Aorta (tissue), 5 donors: ENCODE results near the gene RINL. TPM values are rescaled to one million over a fixed set of nuclear protein-coding genes. Genes with fewer than 3 reads are reported as not detected.
A peak's percentile ranks its signal among the peaks of the same experiment; 100 is the strongest.

Source experiments
- ATAC-seq: fragments of 200-7000 bp; cut with Tn5 transposase; one replicate; pipeline ENCODE4 v1.9.1; 2022; ENCODE audit warnings: moderate library complexity; ENCODE audit not compliant: low FRiP score
- DNase-seq, 2 donors: peaks; one replicate each; pipeline ENCODE4 v3.0.0-alpha.2; 2020
- H3K27ac ChIP-seq, 2 donors: one replicate each; pipeline ENCODE4 v1.5.1; 2013; ENCODE audit warnings: low read length in 2 of 2, mild to moderate bottlenecking in 2 of 2, moderate library complexity in 2 of 2, control low read depth in 1 of 2, inconsistent platforms in 1 of 2, low read depth in 1 of 2
- H3K27me3 ChIP-seq, 2 donors: one replicate each; pipeline ENCODE4 v1.6.1; 2013; ENCODE audit warnings: control low read depth in 1 of 2, low read length in 1 of 2, mild to moderate bottlenecking in 1 of 2, moderate library complexity in 1 of 2; ENCODE audit not compliant: insufficient read depth in 2 of 2, control insufficient read depth in 1 of 2
- H3K36me3 ChIP-seq, 2 donors: one replicate each; pipeline ENCODE4 v1.6.1; 2013; ENCODE audit warnings: control low read depth in 1 of 2, low read length in 1 of 2, mild to moderate bottlenecking in 1 of 2; ENCODE audit not compliant: insufficient read depth in 2 of 2, control insufficient read depth in 1 of 2
- H3K4me1 ChIP-seq, 2 donors: one replicate each; pipeline ENCODE4 v1.6.1; 2013; ENCODE audit warnings: low read length in 2 of 2, control low read depth in 1 of 2, mild to moderate bottlenecking in 1 of 2, moderate library complexity in 1 of 2; ENCODE audit not compliant: insufficient read depth in 2 of 2, control insufficient read depth in 1 of 2
- H3K4me3 ChIP-seq, 2 donors: one replicate each; pipeline ENCODE4 v1.5.1; 2013; ENCODE audit warnings: low read length in 2 of 2, control low read depth in 1 of 2, mild to moderate bottlenecking in 1 of 2
- H3K9me3 ChIP-seq: one replicate; pipeline ENCODE4 v1.6.1; 2013; ENCODE audit warnings: mild to moderate bottlenecking, low read length; ENCODE audit not compliant: control insufficient read depth
- WGBS, 2 donors: extraction: QIAGEN DNeasy Blood & Tissue Kit; methylation state at CpG; one replicate each; pipeline ENCODE4 v1.1.7; 2013; 5-methylcytosine and 5-hydroxymethylcytosine counted together
- intact Hi-C, 2 donors: fragments of 100-400 bp; cut with DNase I; formaldehyde crosslinking; loops; one replicate each; pipeline versions ENCODE4 v1.14.2 to v1.15.0; 2022
- long read RNA-seq, 2 donors: library from polyadenylated mRNA; unstranded; transcript quantifications; one replicate each; pipeline ENCODE4 v2.0.0, GENCODE V29; 2020 to 2021
- polyA plus RNA-seq, 2 donors: library from polyadenylated mRNA; stranded (reverse); fragments of 200-250 nt; gene quantifications; one replicate each; pipeline ENCODE4 v1.2.3, GENCODE V29; 2013
- total RNA-seq, 2 donors: library from RNA; stranded (reverse); fragmentation: NEBNext Ultra II Directional; extraction: Animal tissue kit (Norgen Biotek cat#: 25700); gene quantifications; one replicate each; pipeline ENCODE4 v1.2.1, GENCODE V29; 2021
- donor health status: healthy with polysubstance abuse.
- donor health status: Bipolar disorder and iron deficiency.
- donor health status: DM: no; HTN: no; CAD: no.
- donor health status: DM: no; HTN: no; CAD: no.
- donor health status: DM: yes; HTN: yes; CAD: no.

RINL gene
- 1 to 10 TPM; 3.3 to 5.7 TPM for total RNA-seq
- polyA plus RNA-seq = 1 to 10 TPM; 1.8 to 5.4 TPM
- long read RNA-seq, donor 1, partial matches to known transcripts = 3 of 5 reads
- long read RNA-seq, donor 1, other reads (novel, unspliced or antisense) = 0 of 5 reads
- long read RNA-seq, donor 2, partial matches to known transcripts = 2 of 3 reads
- long read RNA-seq, donor 2, other reads (novel, unspliced or antisense) = 1 of 3 reads

GRCh38 chr19:38877781-38878574, at the start of gene RINL:
TSS of gene RINL (minus strand) at chr19:38878275. CDS start at chr19:38876742, 1,533 bp downstream.
- Histone ChIP-seq H3K4me3 (no peak within 1 kb of the TSS), H3K9me3 (no peaks in the 10 kb centered on the region), H3K4me1 (no peaks in the 10 kb centered on the region), H3K27ac (no peak within 1 kb of the TSS), H3K36me3 (no peaks in the 10 kb centered on the region), H3K27me3 (no peaks in the 10 kb centered on the region)
- WGBS, 2 donors = 62 to 64% methylated on average over 11 of the region's 11 CpGs
- DNase-seq (no peak), ATAC-seq (peak; percentile 37)
- intact Hi-C loops = loop anchor here (10.0 kb wide), 3 partner anchors 113 to 363 kb away; no protein-coding TSS in a partner anchor

- peak in 1 of 2 donors; percentile 31 for DNase-seq
- Histone ChIP-seq H3K9me3 (no peaks in the 10 kb centered on the region), H3K27me3 (no peaks in the 10 kb centered on the region), H3K4me3 (no peak overlapping the region), H3K36me3 (peaks cover 0 to 2% of the 10 kb centered on the region in 2 donors), H3K27ac (no peak overlapping the region), H3K4me1 (no peaks in the 10 kb centered on the region)
- ATAC-seq = no peak
- intact Hi-C loops = loop anchor here in 1 of 2 donors (10.0 kb wide), 1 partner anchor 290 kb away; no protein-coding TSS in a partner anchor
- 95% methylated on average over 7 of the region's 7 CpGs for WGBS, 2 donors
Measured at GRCh38 chr19:38924388-38924787, 46.3 kb upstream of the RINL start.

- H3K4me3 ChIP-seq = no peak overlapping the region
- H3K27ac ChIP-seq = no peak overlapping the region
- ATAC-seq (no peak), DNase-seq (peak in 1 of 2 donors; percentile 19)
- H3K9me3 ChIP-seq = no peaks in the 10 kb centered on the region
- H3K27me3 ChIP-seq = no peaks in the 10 kb centered on the region
- H3K4me1 ChIP-seq = no peaks in the 10 kb centered on the region
- intact Hi-C loops = loop anchor here in 1 of 2 donors (10.0 kb wide), 1 partner anchor 288 kb away; no protein-coding TSS in a partner anchor
- WGBS, 2 donors = 92 to 94% methylated on average over 5 of the region's 5 CpGs
- peaks cover 0 to 2% of the 10 kb centered on the region in 2 donors for H3K36me3 ChIP-seq
Measured at GRCh38 chr19:38922482-38922881, 44.4 kb upstream of the RINL start.

GRCh38 chr19:38921420-38922274, 43.6 kb upstream of the RINL start:
- H3K4me1 ChIP-seq = no peaks in the 10 kb centered on the region
- no peak overlapping the region for H3K27ac ChIP-seq
- 93 to 94% methylated on average over 20 of the region's 20 CpGs for WGBS, 2 donors
- no peaks in the 10 kb centered on the region for H3K9me3 ChIP-seq
- peak in 1 of 2 donors; percentile 62 for DNase-seq
- H3K27me3 ChIP-seq = no peaks in the 10 kb centered on the region
- intact Hi-C loops = loop anchor here in 1 of 2 donors (10.0 kb wide), 1 partner anchor 287 kb away; no protein-coding TSS in a partner anchor
- no peak overlapping the region for H3K4me3 ChIP-seq
- no peak for ATAC-seq
- peaks cover 0 to 2% of the 10 kb centered on the region in 2 donors for H3K36me3 ChIP-seq

- Histone ChIP-seq H3K9me3 (no peaks in the 10 kb centered on the region), H3K27me3 (no peaks in the 10 kb centered on the region), H3K36me3 (peaks cover 0 to 2% of the 10 kb centered on the region in 2 donors), H3K4me3 (no peak overlapping the region), H3K27ac (no peak overlapping the region), H3K4me1 (no peaks in the 10 kb centered on the region)
- intact Hi-C loops = loop anchor here in 1 of 2 donors (10.0 kb wide), 1 partner anchor 286 kb away; no protein-coding TSS in a partner anchor
- DNase-seq (no peak), ATAC-seq (no peak)
- 79 to 81% methylated on average over 14 of the region's 14 CpGs for WGBS, 2 donors
Measured at GRCh38 chr19:38920602-38921419, 42.7 kb upstream of the RINL start.

- no peaks in the 10 kb centered on the region for H3K27me3 ChIP-seq
- H3K4me1 ChIP-seq = no peaks in the 10 kb centered on the region
- WGBS, 2 donors = 76 to 78% methylated on average over 21 of the region's 21 CpGs
- DNase-seq = peak in 1 of 2 donors; percentile 71
- H3K9me3 ChIP-seq = no peaks in the 10 kb centered on the region
- peaks cover 0 to 2% of the 10 kb centered on the region in 2 donors for H3K36me3 ChIP-seq
- intact Hi-C loops = loop anchor here in 1 of 2 donors (10.0 kb wide), 1 partner anchor 285 kb away; no protein-coding TSS in a partner anchor
- no peak overlapping the region for H3K27ac ChIP-seq
- H3K4me3 ChIP-seq = no peak overlapping the region
- no peak for ATAC-seq
Measured at GRCh38 chr19:38919837-38920601, 41.9 kb upstream of the RINL start.

- H3K4me3 ChIP-seq = no peak overlapping the region
- DNase-seq (peak in 1 of 2 donors; percentile 50), ATAC-seq (no peak)
- no peaks in the 10 kb centered on the region for H3K9me3 ChIP-seq
- H3K27me3 ChIP-seq = no peaks in the 10 kb centered on the region
- H3K36me3 ChIP-seq = no peaks in the 10 kb centered on the region
- intact Hi-C loops = no loop called here
- H3K27ac ChIP-seq = no peak overlapping the region
- H3K4me1 ChIP-seq = no peaks in the 10 kb centered on the region
- 87 to 89% methylated on average over 10 of the region's 10 CpGs for WGBS, 2 donors
Measured at GRCh38 chr19:38918526-38918925, 40.5 kb upstream of the RINL start.
